H9 (cell line): ENCODE results near the gene DRGX. TPM values are rescaled to one million over a fixed set of nuclear protein-coding genes. Genes with fewer than 3 reads are reported as not detected.

Experiments used
- DNase-seq: peaks from one replicate; pipeline ENCODE4 v3.0.0-alpha.2; 2017
- H2AFZ ChIP-seq: one replicate; pipeline ENCODE4 v1.6.1; 2013; ENCODE audit warnings: mild to moderate bottlenecking, low read length, control low read depth, moderate library complexity
- H2AK5ac ChIP-seq: 2 replicates; pipeline ENCODE4 v1.6.1; 2013; ENCODE audit warnings: low read length, control low read depth, mixed read lengths; ENCODE audit not compliant: insufficient read length
- H2BK120ac ChIP-seq: one replicate; pipeline ENCODE4 v1.6.1; 2013; ENCODE audit warnings: low read depth, mild to moderate bottlenecking, low read length, control low read depth, inconsistent platforms; ENCODE audit not compliant: poor library complexity, severe bottlenecking
- H2BK12ac ChIP-seq: 2 replicates; pipeline ENCODE4 v1.6.1; 2013; ENCODE audit warnings: low read length, control low read depth, mixed read lengths, low read depth; ENCODE audit not compliant: insufficient read length
- H2BK15ac ChIP-seq: 2 replicates; pipeline ENCODE4 v1.6.1; 2013; ENCODE audit warnings: low read depth, low read length, control low read depth
- H2BK20ac ChIP-seq: one replicate; pipeline ENCODE4 v1.6.1; 2013; ENCODE audit warnings: low read depth, mild to moderate bottlenecking, low read length, control low read depth, inconsistent platforms; ENCODE audit not compliant: poor library complexity, severe bottlenecking
- H2BK5ac ChIP-seq: 2 replicates; pipeline ENCODE4 v1.6.1; 2013; ENCODE audit warnings: low read length, control low read depth, mixed read lengths; ENCODE audit not compliant: insufficient read length
- H3K14ac ChIP-seq: 2 replicates; pipeline ENCODE4 v1.6.1; 2013; ENCODE audit warnings: low read length, control low read depth; ENCODE audit not compliant: insufficient read depth
- H3K18ac ChIP-seq: 2 replicates; pipeline ENCODE4 v1.6.1; 2013; ENCODE audit warnings: low read depth, mild to moderate bottlenecking, mixed read lengths, low read length, control low read depth; ENCODE audit not compliant: insufficient read length
- H3K23ac ChIP-seq: 2 replicates; pipeline ENCODE4 v1.6.1; 2013; ENCODE audit warnings: low read length, control low read depth, mixed read lengths, low read depth; ENCODE audit not compliant: insufficient read length
- H3K23me2 ChIP-seq: 2 replicates; pipeline ENCODE4 v1.6.1; 2013; ENCODE audit warnings: low read depth, mild to moderate bottlenecking, mixed read lengths, low read length, control low read depth; ENCODE audit not compliant: insufficient read length, poor library complexity, severe bottlenecking
- H3K27ac ChIP-seq: 2 replicates; pipeline ENCODE4 v1.5.1; 2013; ENCODE audit warnings: low read length, control low read depth, mixed read lengths, low read depth; ENCODE audit not compliant: insufficient read length
- H3K27me3 ChIP-seq: 2 replicates; pipeline ENCODE4 v1.6.1; 2013; ENCODE audit warnings: low read length, control low read depth, inconsistent platforms; ENCODE audit not compliant: insufficient read depth
- H3K4ac ChIP-seq: 2 replicates; pipeline ENCODE4 v1.6.1; 2013; ENCODE audit warnings: low read depth, mild to moderate bottlenecking, control low read depth, inconsistent platforms, low read length, moderate library complexity
- H3K4me1 ChIP-seq: 2 replicates; pipeline ENCODE4 v1.6.1; 2013; ENCODE audit warnings: low read length, control low read depth, inconsistent platforms; ENCODE audit not compliant: insufficient read depth
- H3K4me2 ChIP-seq: 2 replicates; pipeline ENCODE4 v1.6.1; 2013; ENCODE audit warnings: low read length, control low read depth, mixed read lengths; ENCODE audit not compliant: insufficient read length, insufficient read depth
- H3K56ac ChIP-seq: 2 replicates; pipeline ENCODE4 v1.6.1; 2013; ENCODE audit warnings: low read depth, mild to moderate bottlenecking, mixed read lengths, low read length, control low read depth; ENCODE audit not compliant: insufficient read length
- H3K79me1 ChIP-seq: 2 replicates; pipeline ENCODE4 v1.6.1; 2013; ENCODE audit warnings: low read depth, mild to moderate bottlenecking, moderate library complexity, low read length, control low read depth, inconsistent platforms; ENCODE audit not compliant: insufficient read depth, poor library complexity, severe bottlenecking
- H3K79me2 ChIP-seq: 2 replicates; pipeline ENCODE4 v1.6.1; 2013; ENCODE audit warnings: low read length, control low read depth, inconsistent platforms; ENCODE audit not compliant: insufficient read depth
- H3K9ac ChIP-seq: 2 replicates; pipeline ENCODE4 v1.6.1; 2013; ENCODE audit warnings: low read length, control low read depth, mixed read lengths; ENCODE audit not compliant: insufficient read length; ENCODE audit errors: extremely low read depth
- H3K9me3 ChIP-seq: one replicate; pipeline ENCODE4 v1.6.1; 2013; ENCODE audit warnings: low read depth, low read length, inconsistent platforms; ENCODE audit not compliant: control insufficient read depth
- H3T11ph ChIP-seq: one replicate; pipeline ENCODE4 v1.6.1; 2013; ENCODE audit warnings: mild to moderate bottlenecking, low read length, control low read depth, inconsistent platforms
- H4K20me1 ChIP-seq: one replicate; pipeline ENCODE4 v1.6.1; 2013; ENCODE audit not compliant: control insufficient read depth, insufficient read length, insufficient read depth
- H4K5ac ChIP-seq: 2 replicates; pipeline ENCODE4 v1.6.1; 2013; ENCODE audit warnings: low read depth, mild to moderate bottlenecking, mixed read lengths, low read length, control low read depth; ENCODE audit not compliant: insufficient read length
- H4K8ac ChIP-seq: replicated peaks from 2 replicates; pipeline ENCODE4 v1.6.1; 2013; ENCODE audit warnings: low read length, control low read depth, mixed read lengths, low read depth; ENCODE audit not compliant: insufficient read length
- H4K91ac ChIP-seq: 2 replicates; pipeline ENCODE4 v1.6.1; 2013; ENCODE audit warnings: low read depth, mild to moderate bottlenecking, moderate library complexity, mixed read lengths, low read length, control low read depth; ENCODE audit not compliant: insufficient read length
- H3K27ac Mint-ChIP-seq, 3 experiments: 2 replicates in 2 of 3; 3 replicates in 1 of 3; pipeline ENCODE4 v1.8.0; 2020 to 2021; ENCODE audit warnings: mixed read lengths in 3 of 3, mild to moderate bottlenecking in 1 of 3, moderate library complexity in 1 of 3
- H3K27me3 Mint-ChIP-seq: 2 replicates; pipeline ENCODE4 v1.8.0; 2021; ENCODE audit warnings: low read depth, mild to moderate bottlenecking, moderate library complexity, mixed read lengths
- H3K36me3 Mint-ChIP-seq, 3 experiments: 2 replicates in 2 of 3; 3 replicates in 1 of 3; pipeline ENCODE4 v1.8.0; 2020 to 2021; ENCODE audit warnings: low read depth in 3 of 3, mixed read lengths in 3 of 3; ENCODE audit not compliant: insufficient read depth in 1 of 3
- H3K4me1 Mint-ChIP-seq, 2 experiments: 2 replicates each; pipeline ENCODE4 v1.8.0; 2020; ENCODE audit warnings: mixed read lengths in 2 of 2
- H3K4me3 Mint-ChIP-seq, 2 experiments: 2 replicates in 1 of 2; 3 replicates in 1 of 2; pipeline ENCODE4 v1.8.0; 2020 to 2021; ENCODE audit warnings: mild to moderate bottlenecking in 2 of 2, mixed read lengths in 2 of 2, moderate library complexity in 1 of 2
- H3K9me3 Mint-ChIP-seq, 2 experiments: 2 replicates in 1 of 2; 3 replicates in 1 of 2; pipeline ENCODE4 v1.8.0; 2020; ENCODE audit warnings: mild to moderate bottlenecking in 2 of 2, mixed read lengths in 2 of 2, moderate library complexity in 1 of 2
- WGBS: extraction: QIAGEN DNeasy Blood & Tissue Kit; methylation state at CpG from one replicate; pipeline ENCODE4 v1.1.7; 2013; ENCODE audit warnings: missing lambda C conversion rate, low lambda C conversion rate, mixed read lengths; ENCODE audit not compliant: insufficient read length; ENCODE audit errors: extremely low coverage; 5-methylcytosine and 5-hydroxymethylcytosine counted together
- total RNA-seq: library from RNA; stranded (reverse); gene quantifications from 2 replicates; pipeline ENCODE4 v1.2.1, GENCODE V29; 2021
- TF ChIP-seq, protein P1 (sequence below): fragments of 200-600 bp; sonication (generic); conservative IDR thresholded peaks from 3 replicates; pipeline ENCODE4 v1.8.0; 2021; ENCODE audit warnings: antibody characterized with exemption, mild to moderate bottlenecking

The DRGX gene
- total RNA-seq, 1 experiment from 2014 or later, result not detected

DNA sequence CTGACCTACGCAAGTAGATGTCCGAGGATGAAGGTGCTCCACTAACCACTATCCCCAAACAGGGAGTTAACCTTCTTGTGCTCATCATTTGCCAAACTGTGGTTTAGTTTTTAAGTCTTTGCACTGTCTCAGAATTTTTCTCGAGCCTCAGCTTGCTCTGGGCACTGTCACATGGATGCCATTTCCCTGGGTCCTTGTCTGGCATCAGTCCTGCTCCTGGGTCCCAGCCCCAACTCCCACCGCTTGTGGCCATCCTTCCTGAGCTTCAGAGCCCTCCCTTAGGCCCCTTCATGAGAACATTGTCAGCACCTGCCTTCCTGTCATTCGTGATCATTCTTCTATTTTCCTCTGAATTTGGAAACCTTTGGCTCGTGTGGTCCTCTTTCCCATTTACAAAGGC lies 63.1 kb downstream of the DRGX start:
- Histone ChIP-seq H3K27me3 (no peaks in the 10 kb centered on the region), H3K56ac (no peak overlapping the region), H2BK5ac (no peak overlapping the region), H2BK12ac (no peak overlapping the region), H3K23ac (no peak overlapping the region), H2BK15ac (no peak overlapping the region), H3K9me3 (no peaks in the 10 kb centered on the region), H2BK20ac (no peak overlapping the region), H4K8ac (no peak overlapping the region), H2BK120ac (no peak overlapping the region), H2AK5ac (no peak overlapping the region), H3K23me2 (no peaks in the 10 kb centered on the region), H3K4me2 (no peak overlapping the region), H4K91ac (no peak overlapping the region), H3K79me2 (no peaks in the 10 kb centered on the region), H2AFZ (no peak overlapping the region), H3K4me1 (no peaks in the 10 kb centered on the region), H3K14ac (no peak overlapping the region), H3K4ac (no peak overlapping the region), H3K9ac (no peak overlapping the region), H4K5ac (no peak overlapping the region), H3K27ac (no peak overlapping the region), H3K18ac (no peak overlapping the region), H3T11ph (no peak overlapping the region), H4K20me1 (no peaks in the 10 kb centered on the region), H3K79me1 (no peaks in the 10 kb centered on the region)
- DNase-seq, result no peak
- H3K36me3 Mint-ChIP-seq, result no peaks in the 10 kb centered on the region
- TF ChIP-seq, protein P1, sequence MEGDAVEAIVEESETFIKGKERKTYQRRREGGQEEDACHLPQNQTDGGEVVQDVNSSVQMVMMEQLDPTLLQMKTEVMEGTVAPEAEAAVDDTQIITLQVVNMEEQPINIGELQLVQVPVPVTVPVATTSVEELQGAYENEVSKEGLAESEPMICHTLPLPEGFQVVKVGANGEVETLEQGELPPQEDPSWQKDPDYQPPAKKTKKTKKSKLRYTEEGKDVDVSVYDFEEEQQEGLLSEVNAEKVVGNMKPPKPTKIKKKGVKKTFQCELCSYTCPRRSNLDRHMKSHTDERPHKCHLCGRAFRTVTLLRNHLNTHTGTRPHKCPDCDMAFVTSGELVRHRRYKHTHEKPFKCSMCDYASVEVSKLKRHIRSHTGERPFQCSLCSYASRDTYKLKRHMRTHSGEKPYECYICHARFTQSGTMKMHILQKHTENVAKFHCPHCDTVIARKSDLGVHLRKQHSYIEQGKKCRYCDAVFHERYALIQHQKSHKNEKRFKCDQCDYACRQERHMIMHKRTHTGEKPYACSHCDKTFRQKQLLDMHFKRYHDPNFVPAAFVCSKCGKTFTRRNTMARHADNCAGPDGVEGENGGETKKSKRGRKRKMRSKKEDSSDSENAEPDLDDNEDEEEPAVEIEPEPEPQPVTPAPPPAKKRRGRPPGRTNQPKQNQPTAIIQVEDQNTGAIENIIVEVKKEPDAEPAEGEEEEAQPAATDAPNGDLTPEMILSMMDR, result no peak
- H3K4me3 Mint-ChIP-seq, result no peak overlapping the region
- peaks cover 3% of the 10 kb centered on the region in 2 experiments for H3K4me1 Mint-ChIP-seq
- no peak overlapping the region for H3K27ac Mint-ChIP-seq
- WGBS, result no CpG with 5 or more reads among the region's 6 CpGs
- peaks cover 17% of the 10 kb centered on the region for H3K27me3 Mint-ChIP-seq
- H3K9me3 Mint-ChIP-seq, result no peaks in the 10 kb centered on the region; a peak in 1 of 5 replicates
